ENCODE results near the gene MTUS2.

GRCh38 chr13:29448174-29448573, 628.0 kb downstream of the MTUS2 start:
- no peak for TF ChIP-seq CTCF (IDR thresholded peaks at IDR 0.05)
- TF ChIP-seq ZFX (IDR thresholded peaks at IDR 0.05; ENCODE audit: borderline replicate concordance): no peak

Data from 22Rv1 (cell line).